Limb (tissue), 2 donors: Measurements from ENCODE around the gene C9orf72.

Experiments
- DNase-seq, 2 donors: peaks; one replicate each; pipeline ENCODE4 v3.0.0-alpha.2; 2016; ENCODE audit errors: extremely low spot score in 2 of 2

The C9orf72 gene

GRCh38 chr9:27539479-27540441 is 33.5 kb downstream of the C9orf72 start:
- peak in 1 of 2 donors; percentile 57 for DNase-seq

GRCh38 chr9:27538647-27539046 is 34.6 kb downstream of the C9orf72 start:
- no peak for DNase-seq

GRCh38 chr9:27537756-27538155 is 35.5 kb downstream of the C9orf72 start:
- DNase-seq: no peak

GRCh38 chr9:27537027-27537435 is 36.2 kb downstream of the C9orf72 start:
- DNase-seq: no peak

GRCh38 chr9:27536168-27536567 is 37.1 kb downstream of the C9orf72 start:
- no peak for DNase-seq

GRCh38 chr9:27535701-27536118 is 37.6 kb downstream of the C9orf72 start:
- no peak for DNase-seq

GRCh38 chr9:27534658-27535209 is 38.5 kb downstream of the C9orf72 start:
- DNase-seq: no peak

- DNase-seq: no peak
Observed at GRCh38 chr9:27534131-27534530, 39.1 kb downstream of the C9orf72 start.

- no peak for DNase-seq
Observed at GRCh38 chr9:27533311-27533710, 40.0 kb downstream of the C9orf72 start.

- DNase-seq: no peak
Observed at GRCh38 chr9:27532046-27532445, 41.2 kb downstream of the C9orf72 start.

- DNase-seq: no peak
Observed at GRCh38 chr9:27530915-27531755, 42.1 kb downstream of the C9orf72 start.

- DNase-seq: peak; percentile 82 to 93
Observed at GRCh38 chr9:27529316-27530278, 43.7 kb downstream of the C9orf72 start, which contains the start of gene MOB3B. MOB3B (minus strand) TSS chr9:27529814; CDS start chr9:27455550, 74,264 bp downstream.

- peak; percentile 36 to 74 for DNase-seq
Observed at GRCh38 chr9:27528886-27529315, 44.4 kb downstream of the C9orf72 start.

GRCh38 chr9:27528076-27528885 is 45.0 kb downstream of the C9orf72 start:
- DNase-seq: peak; percentile 66 to 85

- no peak for DNase-seq
Observed at GRCh38 chr9:27527702-27528075, 45.6 kb downstream of the C9orf72 start.

GRCh38 chr9:27524236-27524635 is 49.0 kb downstream of the C9orf72 start, which contains the start of gene IFNK:
IFNK (plus strand) TSS chr9:27524290; CDS start chr9:27524337, 47 bp downstream.
- DNase-seq: no peak

- no peak for DNase-seq
Observed at GRCh38 chr9:27523141-27523540, 50.1 kb downstream of the C9orf72 start.

- no peak for DNase-seq
Observed at GRCh38 chr9:27520986-27521385, 52.3 kb downstream of the C9orf72 start.
